Measurements from ENCODE around the gene YTHDC2.

YTHDC2 gene

GRCh38 chr5:113518884-113519283, 5.4 kb downstream of the YTHDC2 start:
- no peak for DNase-seq
- no peak overlapping the region for H3K27ac ChIP-seq (ENCODE audit: insufficient read depth, low read length, poor library complexity, severe bottlenecking)
- H3K36me3 ChIP-seq (ENCODE audit: control insufficient read depth, insufficient read depth, low read length) = no peaks in the 10 kb centered on the region
- no peaks in the 10 kb centered on the region for H3K9me3 ChIP-seq (ENCODE audit: control insufficient read depth, low read length)
- H3K4me1 ChIP-seq (ENCODE audit: control insufficient read depth, insufficient read depth, low read length, poor library complexity, severe bottlenecking) = peaks cover 10% of the 10 kb centered on the region
- H3K27me3 ChIP-seq (replicated peaks; ENCODE audit: control insufficient read depth, insufficient read depth, low read length, poor library complexity, severe bottlenecking) = no peaks in the 10 kb centered on the region
- no peak overlapping the region for H3K4me3 ChIP-seq (ENCODE audit: insufficient read depth, low read depth, low read length, poor library complexity, severe bottlenecking)

GRCh38 chr5:113519412-113519811, 5.9 kb downstream of the YTHDC2 start:
- no peaks in the 10 kb centered on the region for H3K36me3 ChIP-seq (ENCODE audit: control insufficient read depth, insufficient read depth, low read length)
- H3K4me1 ChIP-seq (ENCODE audit: control insufficient read depth, insufficient read depth, low read length, poor library complexity, severe bottlenecking) = peaks cover 9% of the 10 kb centered on the region
- H3K27me3 ChIP-seq (replicated peaks; ENCODE audit: control insufficient read depth, insufficient read depth, low read length, poor library complexity, severe bottlenecking) = no peaks in the 10 kb centered on the region
- no peak overlapping the region for H3K27ac ChIP-seq (ENCODE audit: insufficient read depth, low read length, poor library complexity, severe bottlenecking)
- DNase-seq = no peak
- no peaks in the 10 kb centered on the region for H3K9me3 ChIP-seq (ENCODE audit: control insufficient read depth, low read length)
- no peak overlapping the region for H3K4me3 ChIP-seq (ENCODE audit: insufficient read depth, low read depth, low read length, poor library complexity, severe bottlenecking)

DNA sequence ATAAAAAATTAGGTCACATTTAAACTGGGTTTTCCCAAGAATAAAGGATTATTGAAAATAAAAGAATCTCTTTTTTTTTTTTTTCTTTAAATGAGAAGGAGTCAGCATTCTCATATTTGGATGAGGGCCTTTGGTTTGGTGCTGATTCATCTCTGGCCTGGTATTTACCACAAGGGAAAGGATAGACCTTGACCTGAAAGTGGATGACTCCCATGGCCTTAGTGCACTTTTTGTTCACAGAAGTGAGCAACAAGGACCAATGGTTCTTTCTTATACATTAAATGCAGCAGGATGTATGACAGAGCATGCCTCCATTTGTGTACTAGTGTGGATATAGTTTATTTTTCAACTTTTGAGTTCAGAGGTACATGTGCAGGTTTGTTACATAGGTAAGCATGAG, 6.9 kb downstream of the YTHDC2 start:
- Histone ChIP-seq H3K9me3 (ENCODE audit: control insufficient read depth, low read length) (no peaks in the 10 kb centered on the region), H3K27ac (ENCODE audit: insufficient read depth, low read length, poor library complexity, severe bottlenecking) (no peak overlapping the region), H3K4me3 (ENCODE audit: insufficient read depth, low read depth, low read length, poor library complexity, severe bottlenecking) (no peak overlapping the region), H3K36me3 (ENCODE audit: control insufficient read depth, insufficient read depth, low read length) (no peaks in the 10 kb centered on the region), H3K27me3 (replicated peaks; ENCODE audit: control insufficient read depth, insufficient read depth, low read length, poor library complexity, severe bottlenecking) (no peaks in the 10 kb centered on the region), H3K4me1 (ENCODE audit: control insufficient read depth, insufficient read depth, low read length, poor library complexity, severe bottlenecking) (peaks cover 4% of the 10 kb centered on the region)
- DNase-seq = no peak

- H3K9me3 ChIP-seq (ENCODE audit: control insufficient read depth, low read length) = no peaks in the 10 kb centered on the region
- no peak overlapping the region for H3K4me3 ChIP-seq (ENCODE audit: insufficient read depth, low read depth, low read length, poor library complexity, severe bottlenecking)
- H3K27ac ChIP-seq (ENCODE audit: insufficient read depth, low read length, poor library complexity, severe bottlenecking) = no peak overlapping the region
- no peaks in the 10 kb centered on the region for H3K27me3 ChIP-seq (replicated peaks; ENCODE audit: control insufficient read depth, insufficient read depth, low read length, poor library complexity, severe bottlenecking)
- no peak for DNase-seq
- no peaks in the 10 kb centered on the region for H3K36me3 ChIP-seq (ENCODE audit: control insufficient read depth, insufficient read depth, low read length)
- H3K4me1 ChIP-seq (ENCODE audit: control insufficient read depth, insufficient read depth, low read length, poor library complexity, severe bottlenecking) = peaks cover 4% of the 10 kb centered on the region
Observed at GRCh38 chr5:113520899-113521298, 7.4 kb downstream of the YTHDC2 start.

DNA sequence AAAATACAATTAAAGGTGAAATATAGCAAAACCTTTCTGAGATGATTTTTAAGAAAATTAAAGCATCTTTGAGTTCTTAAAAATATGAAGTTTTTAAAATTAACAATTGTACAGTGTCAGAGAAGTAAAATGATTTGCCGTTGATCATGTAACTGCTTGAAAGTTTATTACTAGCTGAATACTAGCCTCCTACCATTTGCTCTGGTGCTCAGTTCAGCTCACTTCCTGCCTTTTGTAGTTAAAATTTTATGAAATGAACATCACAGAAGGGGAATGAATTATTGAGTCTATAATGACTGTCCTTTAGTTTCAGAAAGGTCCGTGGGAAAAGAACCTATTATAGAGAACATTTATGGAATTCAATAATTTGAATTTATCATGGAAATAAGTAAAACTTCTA, 9.7 kb downstream of the YTHDC2 start:
- Histone ChIP-seq H3K4me3 (ENCODE audit: insufficient read depth, low read depth, low read length, poor library complexity, severe bottlenecking) (no peak overlapping the region), H3K9me3 (ENCODE audit: control insufficient read depth, low read length) (no peaks in the 10 kb centered on the region), H3K4me1 (ENCODE audit: control insufficient read depth, insufficient read depth, low read length, poor library complexity, severe bottlenecking) (peaks cover 4% of the 10 kb centered on the region), H3K27me3 (replicated peaks; ENCODE audit: control insufficient read depth, insufficient read depth, low read length, poor library complexity, severe bottlenecking) (no peaks in the 10 kb centered on the region), H3K36me3 (ENCODE audit: control insufficient read depth, insufficient read depth, low read length) (no peaks in the 10 kb centered on the region), H3K27ac (ENCODE audit: insufficient read depth, low read length, poor library complexity, severe bottlenecking) (no peak overlapping the region)
- no peak for DNase-seq

DNA sequence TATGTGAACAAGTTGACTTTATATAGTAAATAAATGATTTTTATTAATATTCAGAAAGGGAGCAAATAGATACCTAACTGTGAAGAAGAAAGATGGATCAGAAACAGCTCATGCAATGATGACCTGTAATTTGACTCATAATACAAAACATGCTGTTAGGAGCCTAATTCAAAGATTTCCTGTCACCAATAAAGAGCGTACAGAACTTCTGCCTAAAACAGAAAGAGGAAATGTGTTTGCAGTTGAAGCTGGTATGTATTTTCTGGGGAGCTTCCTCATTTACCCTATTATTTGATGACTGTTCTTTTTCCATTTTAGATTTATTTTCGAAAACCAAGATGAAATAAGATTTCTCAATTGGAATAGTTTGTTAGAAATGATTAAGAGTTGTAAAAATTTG, 11.4 kb downstream of the YTHDC2 start:
- Histone ChIP-seq H3K36me3 (ENCODE audit: control insufficient read depth, insufficient read depth, low read length) (no peaks in the 10 kb centered on the region), H3K4me3 (ENCODE audit: insufficient read depth, low read depth, low read length, poor library complexity, severe bottlenecking) (no peak overlapping the region), H3K27me3 (replicated peaks; ENCODE audit: control insufficient read depth, insufficient read depth, low read length, poor library complexity, severe bottlenecking) (no peaks in the 10 kb centered on the region), H3K4me1 (ENCODE audit: control insufficient read depth, insufficient read depth, low read length, poor library complexity, severe bottlenecking) (peaks cover 4% of the 10 kb centered on the region), H3K9me3 (ENCODE audit: control insufficient read depth, low read length) (no peaks in the 10 kb centered on the region), H3K27ac (ENCODE audit: insufficient read depth, low read length, poor library complexity, severe bottlenecking) (no peak overlapping the region)
- DNase-seq = no peak

DNA sequence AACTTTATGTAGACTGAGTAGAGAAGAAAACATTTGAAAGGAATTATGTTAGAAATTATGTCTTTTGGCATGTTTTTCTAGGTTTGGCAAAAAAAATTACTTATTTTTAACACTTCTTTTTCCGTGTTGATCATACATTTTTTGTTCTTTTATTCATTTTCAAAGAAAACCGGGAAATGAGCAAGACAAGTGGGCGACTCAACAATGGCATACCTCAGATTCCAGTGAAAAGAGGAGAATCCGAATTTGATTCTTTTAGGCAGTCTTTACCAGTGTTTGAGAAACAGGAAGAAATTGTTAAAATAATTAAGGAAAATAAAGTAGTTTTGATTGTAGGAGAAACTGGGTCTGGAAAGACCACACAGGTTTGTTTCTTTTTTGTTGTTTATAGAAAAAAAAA, 12.9 kb downstream of the YTHDC2 start:
- DNase-seq = no peak
- Histone ChIP-seq H3K27ac (ENCODE audit: insufficient read depth, low read length, poor library complexity, severe bottlenecking) (no peak overlapping the region), H3K4me1 (ENCODE audit: control insufficient read depth, insufficient read depth, low read length, poor library complexity, severe bottlenecking) (peaks cover 4% of the 10 kb centered on the region), H3K9me3 (ENCODE audit: control insufficient read depth, low read length) (no peaks in the 10 kb centered on the region), H3K36me3 (ENCODE audit: control insufficient read depth, insufficient read depth, low read length) (peaks cover 6% of the 10 kb centered on the region), H3K4me3 (ENCODE audit: insufficient read depth, low read depth, low read length, poor library complexity, severe bottlenecking) (no peak overlapping the region), H3K27me3 (replicated peaks; ENCODE audit: control insufficient read depth, insufficient read depth, low read length, poor library complexity, severe bottlenecking) (no peaks in the 10 kb centered on the region)

DNA sequence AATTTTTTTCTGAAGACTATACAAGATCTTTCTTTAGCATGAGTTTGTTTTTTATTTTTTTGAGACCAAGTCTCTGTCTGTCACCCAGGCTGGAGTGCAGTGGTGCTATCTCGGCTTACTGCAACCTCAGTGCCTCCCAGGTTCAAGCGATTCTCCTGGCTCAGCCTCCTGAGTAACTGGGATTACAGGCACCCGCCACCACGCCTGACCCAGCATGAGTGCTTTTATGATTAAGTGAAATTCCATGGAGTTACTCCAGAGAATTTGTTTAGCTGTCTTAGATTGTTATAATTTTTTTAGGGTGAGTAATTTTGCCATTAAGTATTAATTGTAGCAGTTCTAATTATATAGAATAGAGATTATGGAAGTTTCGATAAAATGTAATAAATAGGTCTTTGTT, 14.3 kb downstream of the YTHDC2 start:
- no peaks in the 10 kb centered on the region for H3K27me3 ChIP-seq (replicated peaks; ENCODE audit: control insufficient read depth, insufficient read depth, low read length, poor library complexity, severe bottlenecking)
- no peak for DNase-seq
- no peak overlapping the region for H3K4me3 ChIP-seq (ENCODE audit: insufficient read depth, low read depth, low read length, poor library complexity, severe bottlenecking)
- H3K27ac ChIP-seq (ENCODE audit: insufficient read depth, low read length, poor library complexity, severe bottlenecking) = no peak overlapping the region
- no peaks in the 10 kb centered on the region for H3K9me3 ChIP-seq (ENCODE audit: control insufficient read depth, low read length)
- peaks cover 4% of the 10 kb centered on the region for H3K4me1 ChIP-seq (ENCODE audit: control insufficient read depth, insufficient read depth, low read length, poor library complexity, severe bottlenecking)
- peaks cover 6% of the 10 kb centered on the region for H3K36me3 ChIP-seq (ENCODE audit: control insufficient read depth, insufficient read depth, low read length)

DNA sequence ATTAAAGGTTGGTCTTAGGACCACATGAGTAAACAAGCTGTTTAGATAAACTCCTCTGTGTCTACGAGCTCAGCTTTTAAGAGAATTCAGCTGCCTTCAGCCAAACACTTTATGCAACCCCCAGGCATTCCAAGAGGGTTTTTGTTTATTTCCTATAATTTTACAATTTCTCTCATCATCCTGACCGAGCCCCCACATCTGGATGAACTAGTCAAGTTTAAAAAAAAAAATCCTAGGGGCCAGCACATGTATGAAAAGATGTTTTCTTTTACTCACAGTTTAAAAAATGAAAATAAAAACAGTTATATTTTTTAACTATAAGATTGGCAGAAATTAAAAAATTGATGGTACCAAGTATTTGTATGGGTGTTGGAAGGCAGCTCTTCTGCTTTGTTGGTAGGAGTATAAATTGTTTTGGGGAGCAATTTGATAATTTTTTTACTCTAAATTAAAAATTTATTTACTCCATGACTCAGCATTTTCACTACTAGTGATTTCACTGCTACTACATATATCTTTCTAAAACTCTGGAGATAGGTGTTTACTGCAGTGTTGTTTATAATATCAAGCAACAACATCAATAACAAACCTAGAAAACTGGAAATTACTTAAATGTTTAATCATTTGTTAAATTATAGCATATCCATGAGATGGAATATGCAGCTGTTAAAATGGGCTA, 18.1 kb downstream of the YTHDC2 start:
- H3K4me3 ChIP-seq (ENCODE audit: insufficient read depth, low read depth, low read length, poor library complexity, severe bottlenecking) = no peak overlapping the region
- no peak overlapping the region for H3K27ac ChIP-seq (ENCODE audit: insufficient read depth, low read length, poor library complexity, severe bottlenecking)
- no peaks in the 10 kb centered on the region for H3K9me3 ChIP-seq (ENCODE audit: control insufficient read depth, low read length)
- H3K36me3 ChIP-seq (ENCODE audit: control insufficient read depth, insufficient read depth, low read length) = peaks cover 6% of the 10 kb centered on the region
- H3K4me1 ChIP-seq (ENCODE audit: control insufficient read depth, insufficient read depth, low read length, poor library complexity, severe bottlenecking) = no peaks in the 10 kb centered on the region
- no peaks in the 10 kb centered on the region for H3K27me3 ChIP-seq (replicated peaks; ENCODE audit: control insufficient read depth, insufficient read depth, low read length, poor library complexity, severe bottlenecking)
- no peak for DNase-seq

DNA sequence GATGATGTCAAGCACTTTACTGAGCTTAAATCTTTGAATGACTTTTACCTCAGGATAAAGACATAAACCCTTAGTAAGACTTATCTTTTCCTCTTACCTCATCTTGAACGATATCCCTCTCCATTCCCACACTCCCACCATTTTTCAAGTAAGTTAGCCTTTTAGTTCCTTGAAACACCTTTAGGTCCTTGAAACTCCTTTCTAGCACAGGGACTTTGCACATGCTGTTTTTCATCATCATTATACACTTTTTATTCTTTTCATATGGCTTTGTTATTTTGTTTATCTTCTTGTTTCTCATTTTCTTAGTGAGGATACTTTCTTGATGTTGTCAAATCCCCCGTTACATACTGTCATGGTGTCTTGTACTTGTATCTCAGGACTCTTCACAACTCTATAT, 24.8 kb downstream of the YTHDC2 start:
- H3K36me3 ChIP-seq (ENCODE audit: control insufficient read depth, insufficient read depth, low read length) = peaks cover 17% of the 10 kb centered on the region
- H3K27ac ChIP-seq (ENCODE audit: insufficient read depth, low read length, poor library complexity, severe bottlenecking) = no peak overlapping the region
- H3K4me1 ChIP-seq (ENCODE audit: control insufficient read depth, insufficient read depth, low read length, poor library complexity, severe bottlenecking) = no peaks in the 10 kb centered on the region
- no peak overlapping the region for H3K4me3 ChIP-seq (ENCODE audit: insufficient read depth, low read depth, low read length, poor library complexity, severe bottlenecking)
- DNase-seq = no peak
- H3K27me3 ChIP-seq (replicated peaks; ENCODE audit: control insufficient read depth, insufficient read depth, low read length, poor library complexity, severe bottlenecking) = no peaks in the 10 kb centered on the region
- no peaks in the 10 kb centered on the region for H3K9me3 ChIP-seq (ENCODE audit: control insufficient read depth, low read length)

Measured in effector memory CD4-positive, alpha-beta T cell (primary cell).